ENCODE measurements around the gene PLEKHM3.

PLEKHM3 gene

DNA sequence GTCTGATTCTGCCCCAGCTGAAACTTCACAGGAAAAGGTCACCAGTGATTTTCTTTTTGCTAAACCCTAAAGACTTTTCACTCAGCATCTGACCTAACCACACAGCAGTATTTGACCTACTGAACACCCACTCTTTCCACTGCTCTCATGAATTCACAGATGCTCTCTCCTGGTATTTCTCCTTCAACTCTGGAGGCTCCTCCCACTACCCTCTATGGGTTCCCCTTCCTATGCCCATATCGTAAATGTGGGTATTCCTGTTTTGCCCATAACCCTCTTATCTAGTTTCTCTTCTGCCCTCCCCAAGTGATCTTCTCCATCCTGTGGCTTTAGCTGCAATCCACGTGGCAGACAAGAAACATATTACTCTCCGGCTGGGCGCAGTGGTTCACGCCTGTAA, 7.6 kb downstream of the PLEKHM3 start:
- Histone ChIP-seq H3K27me3 (replicated peaks; ENCODE audit: control insufficient read depth, insufficient read depth, low read length) (no peaks in the 10 kb centered on the region), H3K36me3 (ENCODE audit: control insufficient read depth, insufficient read depth, low read length) (no peaks in the 10 kb centered on the region), H3K4me3 (replicated peaks; ENCODE audit: low read depth, low read length) (no peak overlapping the region)
- DNase-seq (ENCODE audit: extremely low read depth, insufficient read length) = no peak
- TF ChIP-seq, protein P1, sequence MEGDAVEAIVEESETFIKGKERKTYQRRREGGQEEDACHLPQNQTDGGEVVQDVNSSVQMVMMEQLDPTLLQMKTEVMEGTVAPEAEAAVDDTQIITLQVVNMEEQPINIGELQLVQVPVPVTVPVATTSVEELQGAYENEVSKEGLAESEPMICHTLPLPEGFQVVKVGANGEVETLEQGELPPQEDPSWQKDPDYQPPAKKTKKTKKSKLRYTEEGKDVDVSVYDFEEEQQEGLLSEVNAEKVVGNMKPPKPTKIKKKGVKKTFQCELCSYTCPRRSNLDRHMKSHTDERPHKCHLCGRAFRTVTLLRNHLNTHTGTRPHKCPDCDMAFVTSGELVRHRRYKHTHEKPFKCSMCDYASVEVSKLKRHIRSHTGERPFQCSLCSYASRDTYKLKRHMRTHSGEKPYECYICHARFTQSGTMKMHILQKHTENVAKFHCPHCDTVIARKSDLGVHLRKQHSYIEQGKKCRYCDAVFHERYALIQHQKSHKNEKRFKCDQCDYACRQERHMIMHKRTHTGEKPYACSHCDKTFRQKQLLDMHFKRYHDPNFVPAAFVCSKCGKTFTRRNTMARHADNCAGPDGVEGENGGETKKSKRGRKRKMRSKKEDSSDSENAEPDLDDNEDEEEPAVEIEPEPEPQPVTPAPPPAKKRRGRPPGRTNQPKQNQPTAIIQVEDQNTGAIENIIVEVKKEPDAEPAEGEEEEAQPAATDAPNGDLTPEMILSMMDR (IDR thresholded peaks at IDR 0.05; ENCODE audit: insufficient read depth, low read length, poor library complexity, severe bottlenecking) = no peak

DNA sequence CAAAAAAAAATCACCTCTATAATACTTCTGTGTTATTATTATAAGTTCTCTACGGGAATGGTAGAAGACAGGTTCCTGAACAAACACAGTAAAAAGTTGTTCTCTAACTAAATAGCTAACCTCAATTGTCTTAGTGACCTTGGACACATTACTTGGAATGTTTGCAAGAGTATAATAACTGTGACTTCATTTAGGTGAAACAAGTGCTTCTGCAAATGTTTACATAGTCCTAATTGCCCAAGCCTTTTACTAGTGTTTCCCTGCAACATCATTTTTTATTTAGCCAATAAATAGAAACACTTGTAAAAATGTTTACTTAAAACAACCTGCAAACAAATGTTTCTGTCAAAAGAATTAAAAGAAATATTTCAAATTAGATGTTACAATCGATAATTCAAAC, 9.9 kb downstream of the PLEKHM3 start:
- DNase-seq (ENCODE audit: extremely low read depth, insufficient read length) = no peak
- TF ChIP-seq, protein P1 (IDR thresholded peaks at IDR 0.05; ENCODE audit: insufficient read depth, low read length, poor library complexity, severe bottlenecking) = no peak

DNA sequence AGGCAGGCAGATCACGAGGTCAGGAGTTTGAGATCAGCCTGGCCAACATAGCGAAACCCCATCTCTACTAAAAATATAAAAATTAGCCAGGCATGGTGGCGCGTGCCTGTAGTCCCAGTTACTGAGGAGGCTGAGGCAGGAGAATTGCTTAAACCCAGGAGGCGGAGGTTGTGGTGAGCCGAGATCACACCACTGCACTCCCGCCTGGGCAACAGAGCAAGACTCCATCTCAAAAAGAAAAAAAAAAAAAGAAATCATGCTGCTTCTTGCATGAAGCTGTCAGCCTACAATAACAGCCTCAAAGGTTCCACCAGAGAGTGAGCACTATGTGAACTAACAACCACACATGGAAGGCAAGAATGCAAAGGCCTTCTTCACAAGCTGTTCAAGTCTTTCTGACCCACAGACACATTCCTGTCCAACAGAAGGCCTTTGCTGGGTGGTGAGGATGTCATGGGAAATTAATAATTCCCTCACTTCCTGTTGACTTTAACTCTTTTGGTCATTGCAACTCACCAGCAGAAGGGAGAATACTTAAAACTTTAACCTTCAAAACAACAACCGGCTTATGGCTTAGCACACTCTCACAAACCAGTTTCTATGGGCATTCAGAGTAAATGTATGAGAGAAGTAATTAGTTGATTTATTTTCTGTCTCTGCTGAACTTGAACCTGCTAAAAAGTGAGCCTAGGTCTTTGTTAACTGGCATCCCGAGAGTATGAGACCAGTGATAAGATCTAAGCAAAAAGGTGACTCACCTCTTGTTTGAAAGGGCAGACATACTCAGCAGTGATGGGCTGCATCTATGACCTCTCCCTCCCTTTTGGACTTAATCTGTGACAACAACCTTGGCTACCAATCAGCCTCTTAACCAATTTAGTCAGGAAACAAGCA, 11.8 kb downstream of the PLEKHM3 start:
- DNase-seq (ENCODE audit: extremely low read depth, insufficient read length) = no peak
- H3K27me3 ChIP-seq (replicated peaks; ENCODE audit: control insufficient read depth, insufficient read depth, low read length) = no peaks in the 10 kb centered on the region
- TF ChIP-seq, protein P1 (IDR thresholded peaks at IDR 0.05; ENCODE audit: insufficient read depth, low read length, poor library complexity, severe bottlenecking) = no peak

More for the DNA sequence above, 9.9 kb downstream of the PLEKHM3 start:
- Histone ChIP-seq H3K27me3 (replicated peaks; ENCODE audit: control insufficient read depth, insufficient read depth, low read length) (no peaks in the 10 kb centered on the region), H3K4me3 (replicated peaks; ENCODE audit: low read depth, low read length) (no peak overlapping the region), H3K36me3 (ENCODE audit: control insufficient read depth, insufficient read depth, low read length) (no peaks in the 10 kb centered on the region)

DNA sequence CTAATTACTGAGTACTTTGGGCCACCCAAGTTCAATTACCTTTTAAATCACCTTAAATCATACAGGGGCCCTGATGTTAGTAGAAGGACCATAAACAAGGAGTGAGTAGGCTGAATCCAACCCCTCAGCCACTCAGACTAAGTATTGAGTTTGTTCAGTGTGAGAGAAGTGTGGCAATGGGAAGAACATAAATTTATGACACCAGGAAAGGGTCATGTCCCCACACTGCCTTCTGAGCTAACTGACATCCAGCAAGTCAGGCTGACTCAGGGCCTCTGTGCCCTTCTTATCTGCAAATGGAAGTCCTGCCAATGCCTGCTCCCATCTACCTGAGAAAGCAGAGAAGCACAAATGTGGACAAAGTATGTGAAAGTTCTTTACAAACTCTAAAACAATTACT, 12.9 kb downstream of the PLEKHM3 start:
- DNase-seq (ENCODE audit: extremely low read depth, insufficient read length) = no peak
- no peak overlapping the region for H3K4me3 ChIP-seq (replicated peaks; ENCODE audit: low read depth, low read length)
- TF ChIP-seq, protein P1 (IDR thresholded peaks at IDR 0.05; ENCODE audit: insufficient read depth, low read length, poor library complexity, severe bottlenecking) = no peak
- H3K36me3 ChIP-seq (ENCODE audit: control insufficient read depth, insufficient read depth, low read length) = no peaks in the 10 kb centered on the region
- H3K27me3 ChIP-seq (replicated peaks; ENCODE audit: control insufficient read depth, insufficient read depth, low read length) = no peaks in the 10 kb centered on the region

More for the DNA sequence above, 11.8 kb downstream of the PLEKHM3 start:
- no peak overlapping the region for H3K4me3 ChIP-seq (replicated peaks; ENCODE audit: low read depth, low read length)
- no peaks in the 10 kb centered on the region for H3K36me3 ChIP-seq (ENCODE audit: control insufficient read depth, insufficient read depth, low read length)

DNA sequence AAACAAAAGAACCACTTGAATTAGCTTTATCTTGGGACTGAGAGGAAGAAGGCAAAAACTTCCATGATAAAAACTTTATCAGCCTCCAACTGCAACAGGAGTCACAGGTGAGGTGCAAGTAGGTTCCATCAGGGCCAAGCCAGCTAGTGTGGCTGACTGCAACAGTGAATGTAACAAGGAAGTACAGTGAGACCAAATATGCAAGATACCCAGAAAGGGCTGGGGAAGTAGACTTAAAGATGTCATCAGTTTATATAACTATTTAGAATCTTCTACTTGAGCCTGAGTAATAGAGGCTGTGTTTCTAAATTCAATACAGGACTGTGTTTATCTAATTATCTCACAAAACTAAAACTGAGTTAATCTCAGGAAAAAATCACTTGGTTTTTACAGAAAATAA, 14.8 kb downstream of the PLEKHM3 start:
- no peaks in the 10 kb centered on the region for H3K27me3 ChIP-seq (replicated peaks; ENCODE audit: control insufficient read depth, insufficient read depth, low read length)
- TF ChIP-seq, protein P1 (IDR thresholded peaks at IDR 0.05; ENCODE audit: insufficient read depth, low read length, poor library complexity, severe bottlenecking) = no peak
- DNase-seq (ENCODE audit: extremely low read depth, insufficient read length) = no peak
- no peak overlapping the region for H3K4me3 ChIP-seq (replicated peaks; ENCODE audit: low read depth, low read length)
- H3K36me3 ChIP-seq (ENCODE audit: control insufficient read depth, insufficient read depth, low read length) = no peaks in the 10 kb centered on the region

All from GM06990 (cell line).